Medulla oblongata (tissue), 1 donor: ENCODE measurements around the gene FBXL7.
A peak's percentile ranks its signal among the peaks of the same experiment; 100 is the strongest.

Source experiments
- DNase-seq: peaks from one replicate; pipeline ENCODE4 v3.0.0-alpha.2; 2015; ENCODE audit errors: extremely low spot score

The FBXL7 gene

GRCh38 chr5:15880201-15880600, 380.2 kb downstream of the FBXL7 start:
- DNase-seq = no peak

- no peak for DNase-seq
Observed at GRCh38 chr5:15885156-15885555, 385.2 kb downstream of the FBXL7 start.

- DNase-seq = no peak
Observed at GRCh38 chr5:15886156-15886555, 386.2 kb downstream of the FBXL7 start.

GRCh38 chr5:15887093-15887492, 387.1 kb downstream of the FBXL7 start:
- no peak for DNase-seq

- DNase-seq = no peak
Observed at GRCh38 chr5:15889001-15889400, 389.0 kb downstream of the FBXL7 start.

GRCh38 chr5:15893866-15894265, 393.9 kb downstream of the FBXL7 start:
- DNase-seq = no peak

GRCh38 chr5:15897656-15898055, 397.7 kb downstream of the FBXL7 start:
- no peak for DNase-seq

- DNase-seq = no peak
Observed at GRCh38 chr5:15898641-15899040, 398.7 kb downstream of the FBXL7 start.

GRCh38 chr5:15899481-15899880, 399.5 kb downstream of the FBXL7 start:
- no peak for DNase-seq

- DNase-seq = no peak
Observed at GRCh38 chr5:15901151-15901550, 401.2 kb downstream of the FBXL7 start.

- DNase-seq = no peak
Observed at GRCh38 chr5:15902066-15902465, 402.1 kb downstream of the FBXL7 start.

GRCh38 chr5:15904899-15905830, 405.2 kb downstream of the FBXL7 start:
- no peak for DNase-seq

GRCh38 chr5:15914638-15915037, 414.7 kb downstream of the FBXL7 start:
- DNase-seq = no peak

- no peak for DNase-seq
Observed at GRCh38 chr5:15926586-15926985, 426.6 kb downstream of the FBXL7 start.

GRCh38 chr5:15927710-15928380, 427.9 kb downstream of the FBXL7 start:
- no peak for DNase-seq

GRCh38 chr5:15929611-15930263, 429.8 kb downstream of the FBXL7 start:
- DNase-seq = no peak

- DNase-seq = no peak
Observed at GRCh38 chr5:15932066-15932465, 432.1 kb downstream of the FBXL7 start.

- peak; percentile 67 for DNase-seq
Observed at GRCh38 chr5:15933259-15934207, 433.6 kb downstream of the FBXL7 start.

- DNase-seq = no peak
Observed at GRCh38 chr5:15936505-15937245, 436.7 kb downstream of the FBXL7 start.

GRCh38 chr5:15937708-15938107, 437.7 kb downstream of the FBXL7 start:
- DNase-seq = no peak

- no peak for DNase-seq
Observed at GRCh38 chr5:15938186-15938585, 438.2 kb downstream of the FBXL7 start.
